Endothelial cell (in vitro differentiated cells): ENCODE data around the gene DEGS2. TPM values are rescaled to one million over a fixed set of nuclear protein-coding genes. Genes with fewer than 3 reads are reported as not detected.

Source experiments
- DNase-seq: peaks from one replicate; pipeline ENCODE4 v3.0.0; 2021; ENCODE audit warnings: low spot score
- H3K27ac Mint-ChIP-seq: one replicate; pipeline ENCODE4 v1.8.0; 2021; ENCODE audit warnings: mixed read lengths, inconsistent platforms; ENCODE audit not compliant: unreplicated experiment
- H3K27me3 Mint-ChIP-seq: one replicate; pipeline ENCODE4 v1.8.0; 2021; ENCODE audit warnings: mild to moderate bottlenecking, moderate library complexity, mixed read lengths, inconsistent platforms; ENCODE audit not compliant: unreplicated experiment
- H3K36me3 Mint-ChIP-seq: one replicate; pipeline ENCODE4 v1.8.0; 2021; ENCODE audit warnings: mild to moderate bottlenecking, low read depth, mixed read lengths, inconsistent platforms; ENCODE audit not compliant: unreplicated experiment
- H3K4me1 Mint-ChIP-seq: one replicate; pipeline ENCODE4 v1.8.0; 2021; ENCODE audit warnings: mild to moderate bottlenecking, mixed read lengths, inconsistent platforms; ENCODE audit not compliant: unreplicated experiment
- H3K4me3 Mint-ChIP-seq: one replicate; pipeline ENCODE4 v1.8.0; 2021; ENCODE audit warnings: mild to moderate bottlenecking, mixed read lengths, inconsistent platforms; ENCODE audit not compliant: unreplicated experiment
- H3K9me3 Mint-ChIP-seq: one replicate; pipeline ENCODE4 v1.8.0; 2021; ENCODE audit warnings: mixed read lengths, inconsistent platforms; ENCODE audit not compliant: unreplicated experiment
- CTCF ChIP-seq: fragments of 200-600 bp; sonication (generic); IDR thresholded peaks from one replicate; pipeline ENCODE4 v1.5.0; 2021; ENCODE audit warnings: antibody characterized with exemption; ENCODE audit not compliant: unreplicated experiment
- total RNA-seq: library from RNA; stranded (reverse); fragmentation: NEBNext Ultra II Directional; extraction: Animal tissue kit (Norgen Biotek cat#: 25700); gene quantifications from one replicate; pipeline ENCODE4 v1.2.1, GENCODE V29; 2021; ENCODE audit not compliant: unreplicated experiment

DEGS2 gene
- total RNA-seq, 1 donor from 2014 or later: not detected

- Mint-ChIP-seq H3K27me3 (peaks cover 17% of the 10 kb centered on the region), H3K9me3 (no peaks in the 10 kb centered on the region), H3K4me3 (no peak overlapping the region), H3K27ac (no peak overlapping the region), H3K4me1 (peaks cover 3% of the 10 kb centered on the region), H3K36me3 (peaks cover 31% of the 10 kb centered on the region)
- DNase-seq: no peak
- TF ChIP-seq CTCF: no peak
Observed at GRCh38 chr14:100134586-100134985, 24.9 kb downstream of the DEGS2 start.

- Mint-ChIP-seq H3K4me1 (peaks cover 2% of the 10 kb centered on the region), H3K36me3 (peaks cover 27% of the 10 kb centered on the region), H3K4me3 (peak overlapping the region; percentile 51), H3K9me3 (no peaks in the 10 kb centered on the region), H3K27me3 (peaks cover 11% of the 10 kb centered on the region), H3K27ac (no peak overlapping the region)
- no peak for DNase-seq
- no peak for TF ChIP-seq CTCF
Observed at GRCh38 chr14:100132903-100133510, 26.4 kb downstream of the DEGS2 start.

- no peak for TF ChIP-seq CTCF
- DNase-seq: no peak
- H3K27me3 Mint-ChIP-seq: peaks cover 9% of the 10 kb centered on the region
- H3K4me1 Mint-ChIP-seq: peaks cover 9% of the 10 kb centered on the region
- no peaks in the 10 kb centered on the region for H3K9me3 Mint-ChIP-seq
- no peak overlapping the region for H3K4me3 Mint-ChIP-seq
- H3K36me3 Mint-ChIP-seq: peaks cover 27% of the 10 kb centered on the region
- H3K27ac Mint-ChIP-seq: no peak overlapping the region
Observed at GRCh38 chr14:100132161-100132902, 27.1 kb downstream of the DEGS2 start.

GRCh38 chr14:100131181-100131580 is 28.3 kb downstream of the DEGS2 start:
- H3K36me3 Mint-ChIP-seq: peaks cover 27% of the 10 kb centered on the region
- DNase-seq: no peak
- no peaks in the 10 kb centered on the region for H3K9me3 Mint-ChIP-seq
- peak overlapping the region; percentile 79 for H3K4me3 Mint-ChIP-seq
- TF ChIP-seq CTCF: no peak
- H3K27me3 Mint-ChIP-seq: peaks cover 11% of the 10 kb centered on the region
- peaks cover 11% of the 10 kb centered on the region for H3K4me1 Mint-ChIP-seq
- H3K27ac Mint-ChIP-seq: no peak overlapping the region

GRCh38 chr14:100130521-100130920 is 28.9 kb downstream of the DEGS2 start:
- Mint-ChIP-seq H3K9me3 (no peaks in the 10 kb centered on the region), H3K4me1 (peaks cover 11% of the 10 kb centered on the region), H3K4me3 (peak overlapping the region; percentile 24), H3K27me3 (peaks cover 11% of the 10 kb centered on the region), H3K27ac (no peak overlapping the region), H3K36me3 (peaks cover 27% of the 10 kb centered on the region)
- TF ChIP-seq CTCF: no peak
- no peak for DNase-seq
